Neural cell (in vitro differentiated cells): ENCODE results near the gene CYBRD1. TPM values are rescaled to one million over a fixed set of nuclear protein-coding genes. Genes with fewer than 3 reads are reported as not detected.

Experiments used
- H2AFZ ChIP-seq: fragments of 200-600, 300-800 bp; sonication (generic), shearing (Covaris generic); 2 replicates; pipeline ENCODE4 v1.6.0; 2014; ENCODE audit warnings: low read depth, mild to moderate bottlenecking, antibody characterized with exemption, low read length, moderate library complexity
- H3F3A ChIP-seq: fragments of 200-600 bp; shearing (Covaris generic); 2 replicates; pipeline ENCODE4 v1.6.1; 2016; ENCODE audit warnings: mild to moderate bottlenecking, moderate library complexity, mixed read lengths, antibody characterized with exemption, low read length; ENCODE audit not compliant: insufficient read depth, poor library complexity, severe bottlenecking
- H3K27ac ChIP-seq: fragments of 200-600, 300-800 bp; sonication (generic), shearing (Covaris generic); 2 replicates; pipeline ENCODE4 v1.5.1; 2014; ENCODE audit warnings: mild to moderate bottlenecking, low read length, moderate library complexity
- H3K27me3 ChIP-seq: fragments of 300-800, 200-600 bp; sonication (generic), shearing (Covaris generic); 2 replicates; pipeline ENCODE4 v1.6.0; 2014; ENCODE audit warnings: mild to moderate bottlenecking, low read depth, low read length, moderate library complexity; ENCODE audit not compliant: insufficient read depth
- H3K36me3 ChIP-seq: fragments of 300-800, 200-600 bp; sonication (generic), shearing (Covaris generic); 2 replicates; pipeline ENCODE4 v1.5.1; 2014; ENCODE audit warnings: mild to moderate bottlenecking, antibody characterized with exemption, low read length, moderate library complexity; ENCODE audit not compliant: insufficient read depth
- H3K4me2 ChIP-seq: fragments of 300-800, 200-600 bp; sonication (generic), shearing (Covaris generic); 2 replicates; pipeline ENCODE4 v1.6.0; 2014; ENCODE audit warnings: mild to moderate bottlenecking, low read length
- H3K4me3 ChIP-seq: fragments of 300-800, 200-600 bp; sonication (generic), shearing (Covaris generic); 2 replicates; pipeline ENCODE4 v1.5.1; 2014; ENCODE audit warnings: mild to moderate bottlenecking, low read length, moderate library complexity
- H3K79me2 ChIP-seq: fragments of 200-600 bp; shearing (Covaris generic); replicated peaks from 2 replicates; pipeline ENCODE4 v1.6.0; 2014; ENCODE audit warnings: mild to moderate bottlenecking, low read length, moderate library complexity; ENCODE audit not compliant: insufficient read depth
- H3K9ac ChIP-seq: fragments of 300-800, 200-600 bp; sonication (generic), shearing (Covaris generic); 2 replicates; pipeline ENCODE4 v1.6.1; 2016; ENCODE audit warnings: mild to moderate bottlenecking, low read length, mixed read lengths
- H3K9me2 ChIP-seq: fragments of 200-600 bp; shearing (Covaris generic); 2 replicates; pipeline ENCODE4 v1.6.1; 2016; ENCODE audit warnings: mild to moderate bottlenecking, low read length, mixed read lengths; ENCODE audit not compliant: insufficient read depth
- H3K9me3 ChIP-seq: fragments of 200-600, 300-800 bp; sonication (generic), shearing (Covaris generic); 2 replicates; pipeline ENCODE4 v1.6.1; 2016; ENCODE audit warnings: mild to moderate bottlenecking, mixed run types, low read length, moderate library complexity, mixed read lengths
- H4K20me1 ChIP-seq: fragments of 200-600 bp; shearing (Covaris generic); 2 replicates; pipeline ENCODE4 v1.6.1; 2016; ENCODE audit warnings: mild to moderate bottlenecking, mixed run types; ENCODE audit not compliant: insufficient read depth
- CTCF ChIP-seq: fragments of 450-650 bp; IDR thresholded peaks from 2 replicates; pipeline ENCODE4 v1.5.1; 2014; ENCODE audit warnings: antibody characterized with exemption, mild to moderate bottlenecking, moderate library complexity; ENCODE audit not compliant: poor library complexity, severe bottlenecking
- EP300 ChIP-seq: fragments of 450-650 bp; conservative IDR thresholded peaks from 2 replicates; pipeline ENCODE4 v1.6.1; 2014; ENCODE audit warnings: antibody characterized with exemption, mild to moderate bottlenecking, moderate library complexity; ENCODE audit not compliant: poor library complexity, severe bottlenecking
- EZH2 ChIP-seq: fragments of 200-600, 300-800 bp; shearing (Covaris generic), sonication (generic); IDR thresholded peaks from 2 replicates; pipeline ENCODE4 v1.6.1; 2014; ENCODE audit warnings: antibody characterized with exemption, low read length, borderline replicate concordance, mild to moderate bottlenecking; ENCODE audit not compliant: insufficient read depth, poor library complexity, severe bottlenecking
- MXI1 ChIP-seq: fragments of 450-650 bp; conservative IDR thresholded peaks from 2 replicates; pipeline ENCODE4 v1.6.1; 2014; ENCODE audit warnings: antibody characterized with exemption, mild to moderate bottlenecking; ENCODE audit not compliant: poor library complexity, severe bottlenecking
- POLR2AphosphoS5 ChIP-seq: IDR thresholded peaks from 2 replicates; pipeline ENCODE4 v1.6.1; 2012
- RAD21 ChIP-seq: fragments of 450-650 bp; conservative IDR thresholded peaks from 2 replicates; pipeline ENCODE4 v1.6.1; 2014; ENCODE audit warnings: antibody characterized with exemption, mild to moderate bottlenecking, moderate library complexity
- REST ChIP-seq: IDR thresholded peaks from 2 replicates; pipeline ENCODE4 v1.6.1; 2012; ENCODE audit warnings: borderline replicate concordance
- SMC3 ChIP-seq: fragments of 450-650 bp; conservative IDR thresholded peaks from 2 replicates; pipeline ENCODE4 v1.6.1; 2014; ENCODE audit warnings: antibody characterized with exemption, mild to moderate bottlenecking, moderate library complexity; ENCODE audit not compliant: poor library complexity
- TAF1 ChIP-seq: IDR thresholded peaks from 2 replicates; pipeline ENCODE4 v1.6.1; 2012; ENCODE audit warnings: low read depth
- polyA plus RNA-seq: library from polyadenylated mRNA; depleted of rRNA; stranded (reverse); fragments of >200 nt; gene quantifications from 2 replicates; pipeline ENCODE4 v1.2.3, GENCODE V29; 2014

Gene CYBRD1
- polyA plus RNA-seq, 1 donor from 2014 or later = 0.10 TPM

GRCh38 chr2:171522788-171523087 lies 464 bp downstream of the CYBRD1 start:
- H3K9me3 ChIP-seq = no peaks in the 10 kb centered on the region
- H3K4me2 ChIP-seq = peak overlapping the region; percentile 79
- no peak overlapping the region for H2AFZ ChIP-seq
- no peaks in the 10 kb centered on the region for H4K20me1 ChIP-seq
- peaks cover 38% of the 10 kb centered on the region for H3K27me3 ChIP-seq
- no peaks in the 10 kb centered on the region for H3K9me2 ChIP-seq
- H3K9ac ChIP-seq = peak overlapping the region; percentile 18
- TF ChIP-seq RAD21 (no peak), CTCF (no peak), MXI1 (no peak), EZH2 (no peak), TAF1 (no peak), EP300 (no peak)
- H3F3A ChIP-seq = no peaks in the 10 kb centered on the region
- H3K79me2 ChIP-seq = no peaks in the 10 kb centered on the region
- H3K27ac ChIP-seq = no peak overlapping the region
- H3K4me3 ChIP-seq = peak overlapping the region; percentile 78
- no peaks in the 10 kb centered on the region for H3K36me3 ChIP-seq

- no peaks in the 10 kb centered on the region for H3K9me2 ChIP-seq
- no peak overlapping the region for H3K27ac ChIP-seq
- H3K36me3 ChIP-seq = no peaks in the 10 kb centered on the region
- H3F3A ChIP-seq = no peaks in the 10 kb centered on the region
- peak overlapping the region; percentile 79 for H3K4me2 ChIP-seq
- H3K79me2 ChIP-seq = no peaks in the 10 kb centered on the region
- H3K9me3 ChIP-seq = no peaks in the 10 kb centered on the region
- no peaks in the 10 kb centered on the region for H4K20me1 ChIP-seq
- TF ChIP-seq EZH2 (peak; percentile 5), EP300 (no peak), POLR2AphosphoS5 (no peak), SMC3 (no peak), MXI1 (peak; percentile 23), REST (no peak), TAF1 (no peak)
- H3K27me3 ChIP-seq = peaks cover 38% of the 10 kb centered on the region
- H3K9ac ChIP-seq = peak overlapping the region; percentile 18
- H2AFZ ChIP-seq = no peak overlapping the region
- H3K4me3 ChIP-seq = peak overlapping the region; percentile 78
Observed at GRCh38 chr2:171523088-171524017, 1.1 kb downstream of the CYBRD1 start.
